Limb (tissue), 2 donors: ENCODE data around the gene YIF1B.

Experiments used
- DNase-seq, 2 donors: peaks; one replicate each; pipeline ENCODE4 v3.0.0-alpha.2; 2016; ENCODE audit errors: extremely low spot score in 2 of 2

The YIF1B gene

DNA sequence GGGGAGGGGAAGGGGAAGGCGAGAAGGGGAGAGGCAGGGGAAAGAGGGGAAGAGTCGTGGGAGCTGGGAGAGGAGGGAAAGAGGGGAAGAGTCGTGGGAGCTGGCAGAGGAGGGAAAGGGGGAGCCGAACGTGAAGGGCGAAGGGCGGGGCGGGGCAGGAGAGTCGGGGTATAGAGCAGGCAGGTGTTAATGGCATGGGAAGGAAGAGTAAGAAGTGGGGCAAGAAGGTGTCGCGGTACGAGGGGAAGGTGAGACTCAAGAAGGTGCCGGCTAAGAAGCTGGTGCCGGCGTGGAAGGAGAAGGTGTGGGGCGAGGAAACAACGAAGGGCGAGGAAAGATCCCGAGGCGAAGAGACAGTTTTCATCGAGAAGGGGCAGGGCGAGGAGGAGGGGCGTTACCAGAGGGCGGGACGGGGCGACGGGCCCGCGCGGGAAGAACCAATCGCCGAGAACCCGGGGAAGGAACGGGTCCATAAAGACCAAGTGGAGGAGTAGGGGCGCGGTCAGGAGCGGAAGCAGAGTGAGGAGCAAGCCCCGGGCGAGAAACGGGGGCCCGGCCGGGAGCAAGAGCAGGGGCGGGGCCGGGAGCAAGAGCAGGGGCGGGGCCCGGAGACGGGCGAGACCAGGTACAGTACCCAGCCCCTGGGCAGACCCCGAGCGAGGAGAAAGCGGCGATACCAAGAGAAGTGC, 20.3 kb upstream of the YIF1B start:
- peak; percentile 94 to 95 for DNase-seq

DNA sequence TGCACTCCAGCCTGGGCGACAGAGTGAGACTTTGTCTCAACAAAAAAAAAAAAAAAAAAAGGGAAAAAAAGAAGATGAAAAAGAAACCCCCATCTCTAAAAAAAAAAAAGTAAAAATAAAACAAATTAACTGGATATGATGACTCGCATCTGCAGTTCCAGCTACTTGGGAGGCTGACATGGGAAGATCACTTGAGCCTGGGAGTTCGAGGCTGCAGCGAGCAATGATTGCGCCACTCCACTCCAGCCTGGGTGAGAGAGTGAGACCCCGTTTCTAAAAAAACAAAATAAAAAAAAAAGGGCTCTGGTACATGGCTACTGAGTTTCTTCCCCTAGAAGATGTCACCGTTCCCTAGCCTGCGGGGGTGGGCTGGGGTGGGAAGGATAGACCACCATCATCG, 17.5 kb upstream of the YIF1B start:
- no peak for DNase-seq

GRCh38 chr19:38331728-38332127, 16.0 kb upstream of the YIF1B start:
- DNase-seq, result no peak

- DNase-seq, result no peak
Measured at GRCh38 chr19:38329651-38330050, 13.9 kb upstream of the YIF1B start.

- DNase-seq, result no peak
Measured at GRCh38 chr19:38326591-38326990, 10.8 kb upstream of the YIF1B start.

DNA sequence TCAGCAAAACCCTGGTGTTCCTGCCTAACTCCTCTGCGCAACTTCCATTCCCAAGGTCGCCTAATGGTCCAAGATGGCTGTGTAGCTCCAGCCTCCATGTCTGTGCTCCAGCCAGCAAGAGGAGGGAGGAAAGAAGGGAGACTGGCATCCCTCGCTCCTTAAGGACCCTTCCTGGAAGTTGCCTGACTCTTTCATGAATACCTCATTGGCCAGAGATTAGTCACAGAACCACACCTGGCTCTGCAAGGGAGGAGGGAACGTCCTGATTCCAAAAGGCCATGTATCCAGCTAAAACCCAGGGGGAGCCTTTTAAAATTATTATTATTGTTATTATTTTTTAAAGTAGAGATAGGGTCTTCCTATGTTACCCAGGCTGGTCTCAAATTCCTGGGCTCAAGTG, 8.7 kb upstream of the YIF1B start:
- no peak for DNase-seq

DNA sequence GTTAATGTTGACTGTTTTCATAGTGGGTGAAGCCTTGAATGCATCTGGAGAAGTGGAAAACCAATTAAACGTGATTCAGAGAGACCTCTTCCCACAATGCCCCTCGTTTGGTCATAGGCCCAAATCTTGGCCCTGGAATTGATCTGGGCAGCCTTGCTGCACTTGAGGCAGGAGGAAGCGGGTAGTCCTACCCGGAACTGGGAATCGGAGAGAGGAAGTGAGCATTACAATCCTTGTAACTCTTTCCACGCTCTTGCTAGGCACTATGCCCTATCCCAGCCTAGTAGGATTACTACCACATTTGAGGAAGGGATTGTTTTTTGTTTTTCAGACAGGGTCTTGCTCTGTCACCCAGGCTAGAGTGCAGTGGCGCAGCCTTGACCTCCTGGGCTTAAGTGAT, 7.5 kb upstream of the YIF1B start:
- DNase-seq, result no peak

DNA sequence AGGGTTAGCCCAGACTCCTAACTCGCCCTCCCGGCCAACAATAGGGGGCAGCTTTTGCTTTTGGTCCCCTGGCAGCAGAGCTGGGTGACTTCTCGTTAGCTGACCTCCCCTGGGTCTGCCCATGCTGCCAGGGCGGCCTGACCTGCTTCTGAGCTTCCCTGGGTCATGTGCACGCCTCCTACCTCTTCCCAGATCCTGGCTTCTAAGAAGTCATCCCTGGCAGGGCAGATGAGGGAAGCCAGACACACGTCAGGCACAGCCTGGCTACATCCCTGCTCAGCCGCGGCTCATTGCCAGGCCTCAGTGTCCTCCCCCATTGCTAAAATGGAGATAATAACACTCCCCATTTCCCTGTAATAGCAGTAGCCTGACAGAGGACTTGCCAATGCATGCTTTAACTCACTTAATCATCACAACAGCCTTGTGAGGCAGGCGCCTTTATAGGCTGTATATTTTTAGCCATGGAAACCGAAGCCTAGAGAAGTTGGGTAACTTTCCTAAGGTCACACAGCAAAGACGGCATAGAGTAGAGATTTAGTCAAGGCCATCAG, 6.0 kb upstream of the YIF1B start:
- DNase-seq, result no peak

DNA sequence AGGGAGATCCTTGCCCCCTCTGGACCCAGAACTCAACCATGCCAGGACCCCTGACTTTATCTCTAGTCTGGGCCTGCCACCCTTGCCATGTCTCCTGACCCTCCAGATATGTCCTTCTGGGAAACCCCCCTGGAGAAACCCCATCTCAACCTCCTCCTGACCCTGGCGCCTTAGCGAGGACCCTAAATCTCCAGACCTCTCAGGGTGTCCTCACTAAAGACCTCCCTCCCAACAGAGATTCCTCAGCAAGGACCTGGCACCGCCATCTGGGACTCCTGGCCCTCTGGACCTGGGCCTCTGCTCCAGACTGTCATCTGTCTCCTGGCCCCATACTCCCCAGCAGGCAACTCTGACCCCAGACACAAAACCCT, 5.2 kb upstream of the YIF1B start:
- no peak for DNase-seq

GRCh38 chr19:38319421-38320258, 3.9 kb upstream of the YIF1B start, which contains the start of gene KCNK6:
Gene KCNK6 (plus strand): TSS chr19:38319845. CDS start chr19:38319951, 106 bp downstream.
- DNase-seq, result peak in 1 of 2 donors; percentile 62

GRCh38 chr19:38318660-38319059, 2.9 kb upstream of the YIF1B start:
- peak; percentile 7 to 42 for DNase-seq

DNA sequence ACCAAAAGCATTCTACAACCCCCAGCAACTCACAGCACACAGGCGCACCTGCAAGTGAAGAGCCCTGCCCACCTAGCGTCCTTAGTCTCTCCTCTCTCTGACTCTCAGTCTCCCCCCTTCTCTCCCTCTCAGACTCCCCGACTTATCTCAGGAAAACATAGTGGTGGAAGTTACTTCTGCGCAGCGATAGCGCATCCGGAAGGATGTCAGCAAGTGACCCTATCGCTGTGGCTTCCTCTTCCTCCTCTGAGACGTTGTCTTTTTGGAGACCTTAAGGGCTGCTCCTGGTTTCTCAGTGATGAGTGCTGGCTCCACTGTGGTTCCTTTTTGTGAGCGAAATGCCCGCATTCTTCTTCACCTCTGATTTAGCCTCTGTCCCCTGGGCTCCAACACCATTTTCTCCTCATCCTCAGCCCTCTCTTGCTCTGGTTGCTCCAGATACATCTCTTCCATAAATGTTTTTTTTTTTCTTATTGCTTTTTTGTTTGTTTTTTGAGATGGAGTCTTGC, 1.4 kb upstream of the YIF1B start:
- no peak for DNase-seq

GRCh38 chr19:38316477-38317067, 825 bp upstream of the YIF1B start:
- no peak for DNase-seq

DNA sequence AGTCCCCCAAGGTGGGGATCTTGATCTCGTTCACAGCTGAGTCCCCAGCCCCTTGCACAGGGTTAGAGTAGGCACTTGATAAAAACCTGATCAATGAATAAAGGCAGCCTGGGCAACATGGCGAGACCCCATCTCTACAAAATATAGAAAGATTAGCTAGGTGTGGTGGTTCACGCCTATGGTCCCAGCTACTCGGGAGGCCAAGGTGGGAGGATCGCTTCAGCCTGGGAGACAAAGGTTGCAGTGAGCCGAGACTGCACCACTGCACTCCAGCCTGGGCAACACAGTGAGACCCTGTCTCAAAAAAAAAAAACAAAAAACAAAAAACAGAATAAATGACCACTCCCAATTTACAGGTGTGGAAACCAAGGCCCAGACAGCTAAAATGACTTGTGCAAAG, 4.8 kb downstream of the YIF1B start:
- no peak for DNase-seq

DNA sequence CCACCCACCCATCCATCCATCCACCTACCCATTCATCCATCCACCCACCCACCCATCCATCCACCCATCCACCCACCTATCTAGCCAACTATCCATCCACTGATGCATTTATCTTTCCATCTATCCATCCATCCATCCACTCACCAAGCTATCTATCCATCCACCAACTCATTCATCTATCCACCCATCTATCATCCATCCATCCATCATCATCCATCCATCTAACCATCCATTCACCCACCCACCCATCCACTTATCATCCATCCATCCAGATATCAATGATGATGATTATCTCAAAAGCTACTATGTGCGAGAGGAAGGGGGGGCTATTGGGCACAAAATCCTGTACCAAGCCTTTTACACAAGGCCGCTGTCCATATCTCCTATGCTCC, 5.5 kb downstream of the YIF1B start:
- no peak for DNase-seq

- no peak for DNase-seq
Measured at GRCh38 chr19:38309615-38310278, 6.0 kb downstream of the YIF1B start.

DNA sequence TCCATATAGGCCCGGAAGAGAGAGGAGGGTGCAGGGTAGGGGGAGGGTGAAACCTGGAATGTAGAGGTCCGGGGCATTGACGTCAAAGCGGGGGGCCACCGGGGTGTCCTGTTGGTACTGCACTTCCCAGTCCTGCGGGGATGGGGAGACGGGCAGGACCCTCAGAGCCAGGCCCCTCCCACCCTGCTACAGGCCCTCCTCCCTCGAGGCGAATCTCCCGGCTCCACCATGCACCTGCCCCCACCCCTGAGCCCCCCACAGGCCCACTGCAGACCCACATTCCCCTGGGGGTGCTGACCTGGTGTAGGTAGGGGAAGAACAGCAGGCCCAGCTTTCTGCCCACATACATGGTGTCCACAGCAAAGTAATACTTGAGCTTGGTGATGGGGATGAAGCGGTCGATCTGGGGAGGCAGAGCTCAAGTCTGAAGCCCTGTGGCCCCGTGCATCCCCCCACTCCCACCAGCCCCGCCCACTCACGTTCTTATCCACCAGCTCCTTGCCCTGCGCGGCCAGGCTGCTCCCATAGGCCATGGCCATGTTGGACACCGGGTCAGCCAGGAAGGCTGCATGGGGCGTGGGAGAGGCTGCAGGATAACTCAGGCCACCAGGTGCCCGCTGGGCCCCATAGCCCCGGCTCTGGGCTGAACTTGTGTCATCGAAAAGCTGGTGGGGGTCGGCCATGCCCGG, 6.7 kb downstream of the YIF1B start:
- no peak for DNase-seq

GRCh38 chr19:38308006-38308766, 7.6 kb downstream of the YIF1B start:
- DNase-seq, result no peak

- no peak for DNase-seq
Measured at GRCh38 chr19:38307597-38307996, 8.2 kb downstream of the YIF1B start.

DNA sequence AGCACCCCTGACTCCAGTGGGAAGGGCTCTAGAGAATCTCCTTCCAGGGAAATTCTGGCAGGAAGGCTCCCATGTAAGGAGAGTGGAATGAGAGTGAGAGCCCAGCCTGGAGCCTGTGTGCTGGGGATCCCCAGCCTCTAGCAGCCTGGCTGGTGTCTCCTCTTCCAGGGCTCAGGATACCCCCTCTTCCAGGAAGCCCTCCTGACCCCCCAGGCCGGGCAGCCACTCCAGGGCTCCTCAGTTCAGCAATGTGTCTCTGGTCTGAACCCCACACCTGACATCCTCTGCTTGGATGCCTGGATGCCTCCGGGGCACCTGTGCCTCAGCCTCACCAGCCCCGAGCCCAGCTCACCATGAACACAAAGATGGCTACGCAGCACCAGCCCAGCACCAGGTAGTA, 8.7 kb downstream of the YIF1B start:
- DNase-seq, result no peak
